Ishikawa (cell line): ENCODE measurements around the gene SNN.

ENCODE experiments used
- CEBPB ChIP-seq: IDR thresholded peaks from 2 replicates; pipeline ENCODE4 v1.6.1; 2012
- CREB1 ChIP-seq: IDR thresholded peaks from 2 replicates; pipeline ENCODE4 v1.6.1; 2012; ENCODE audit warnings: low read depth
- EGR1 ChIP-seq: IDR thresholded peaks from 2 replicates; pipeline ENCODE4 v1.6.1; 2012
- EP300 ChIP-seq: IDR thresholded peaks from 2 replicates; pipeline ENCODE4 v1.6.1; 2012; ENCODE audit warnings: borderline replicate concordance
- FOXM1 ChIP-seq: IDR thresholded peaks from 2 replicates; pipeline ENCODE4 v1.6.1; 2012; ENCODE audit warnings: low read depth, borderline replicate concordance
- MAX ChIP-seq: IDR thresholded peaks from 2 replicates; pipeline ENCODE4 v1.6.1; 2012
- NFIC ChIP-seq: IDR thresholded peaks from 2 replicates; pipeline ENCODE4 v1.6.1; 2012
- RAD21 ChIP-seq: IDR thresholded peaks from 2 replicates; pipeline ENCODE4 v1.6.1; 2012; ENCODE audit warnings: low read depth
- REST ChIP-seq: IDR thresholded peaks from 2 replicates; pipeline ENCODE4 v1.6.1; 2012; ENCODE audit warnings: low read depth, mild to moderate bottlenecking
- TAF1 ChIP-seq: IDR thresholded peaks from 2 replicates; pipeline ENCODE4 v1.6.1; 2012; ENCODE audit warnings: low read depth, mild to moderate bottlenecking
- TCF12 ChIP-seq: IDR thresholded peaks from 2 replicates; pipeline ENCODE4 v1.6.1; 2012; ENCODE audit warnings: low read depth
- TEAD4 ChIP-seq: IDR thresholded peaks from 2 replicates; pipeline ENCODE4 v1.6.1; 2012
- USF1 ChIP-seq: IDR thresholded peaks from 2 replicates; pipeline ENCODE4 v1.6.1; 2012
- YY1 ChIP-seq: IDR thresholded peaks from 2 replicates; pipeline ENCODE4 v1.6.1; 2012; ENCODE audit warnings: low read depth
- ZBTB7A ChIP-seq: IDR thresholded peaks from 2 replicates; pipeline ENCODE4 v1.6.1; 2012; ENCODE audit warnings: low read depth

Gene SNN

GRCh38 chr16:11668623-11669379, 546 bp downstream of the SNN start:
- TF ChIP-seq CREB1 (no peak), ZBTB7A (peak; percentile 50; the same call in 1 of the 2 replicates)

GRCh38 chr16:11669380-11670146, 1.3 kb downstream of the SNN start:
- TF ChIP-seq TAF1 (no peak), RAD21 (no peak), REST (no peak), TCF12 (no peak), MAX (no peak), CEBPB (no peak), NFIC (no peak), EP300 (no peak), ZBTB7A (no peak), FOXM1 (no peak), CREB1 (no peak), USF1 (no peak), EGR1 (no peak), TEAD4 (no peak), YY1 (no peak)

- TF ChIP-seq TAF1 (no peak), YY1 (no peak), TEAD4 (no peak), EP300 (no peak), USF1 (no peak), CREB1 (no peak), EGR1 (no peak), RAD21 (no peak), REST (no peak), CEBPB (no peak), ZBTB7A (no peak), MAX (no peak), FOXM1 (no peak), NFIC (no peak), TCF12 (no peak)
Observed at GRCh38 chr16:11670171-11671131, 2.2 kb downstream of the SNN start.

GRCh38 chr16:11671271-11671670, 3.0 kb downstream of the SNN start:
- TF ChIP-seq RAD21 (no peak), EGR1 (no peak), FOXM1 (no peak), MAX (no peak), REST (no peak), TAF1 (no peak), TCF12 (no peak), USF1 (no peak), ZBTB7A (no peak), YY1 (no peak), CEBPB (no peak), NFIC (no peak), TEAD4 (no peak), CREB1 (no peak), EP300 (no peak)
